ENCODE data around the gene HK1.
"Not testable (repeated sequence)": the region's sequence is repeated elsewhere in the genome, so short reads cannot be mapped to it uniquely, and the experiment has no call there.

Gene HK1

GRCh38 chr10:69254877-69255276, 23.4 kb upstream of the HK1 start:
- no peak for DNase-seq (ENCODE audit: low spot score)

- DNase-seq (ENCODE audit: low spot score), result no peak
Measured at GRCh38 chr10:69259547-69260243, 18.6 kb upstream of the HK1 start.

- no peak for DNase-seq (ENCODE audit: low spot score)
Measured at GRCh38 chr10:69261184-69261583, 17.1 kb upstream of the HK1 start.

GRCh38 chr10:69262292-69262751, 16.0 kb upstream of the HK1 start:
- DNase-seq (ENCODE audit: low spot score), result no peak

- DNase-seq (ENCODE audit: low spot score), result no peak
Measured at GRCh38 chr10:69265521-69265920, 12.8 kb upstream of the HK1 start.

- no peak for DNase-seq (ENCODE audit: low spot score)
Measured at GRCh38 chr10:69268761-69269416, 9.4 kb upstream of the HK1 start.

GRCh38 chr10:69269761-69270160, 8.5 kb upstream of the HK1 start:
- DNase-seq (ENCODE audit: low spot score), result no peak

- no peak for DNase-seq (ENCODE audit: low spot score)
Measured at GRCh38 chr10:69270990-69271389, 7.3 kb upstream of the HK1 start.

- peak; percentile 3 for DNase-seq (ENCODE audit: low spot score)
Measured at GRCh38 chr10:69272624-69273023, 5.7 kb upstream of the HK1 start.

- DNase-seq (ENCODE audit: low spot score), result no peak
Measured at GRCh38 chr10:69275444-69275843, 2.9 kb upstream of the HK1 start.

GRCh38 chr10:69276503-69276902, 1.8 kb upstream of the HK1 start:
- no peak for DNase-seq (ENCODE audit: low spot score)

- DNase-seq (ENCODE audit: low spot score), result no peak
Measured at GRCh38 chr10:69279110-69279509, 814 bp downstream of the HK1 start.

GRCh38 chr10:69281507-69282413, 3.5 kb downstream of the HK1 start:
- no peak for DNase-seq (ENCODE audit: low spot score)

- DNase-seq (ENCODE audit: low spot score), result not testable (repeated sequence)
Measured at GRCh38 chr10:69284402-69284801, 6.1 kb downstream of the HK1 start.

- no peak for DNase-seq (ENCODE audit: low spot score)
Measured at GRCh38 chr10:69285699-69286098, 7.4 kb downstream of the HK1 start.

GRCh38 chr10:69287181-69287580, 8.9 kb downstream of the HK1 start:
- no peak for DNase-seq (ENCODE audit: low spot score)

GRCh38 chr10:69290993-69291392, 12.7 kb downstream of the HK1 start:
- DNase-seq (ENCODE audit: low spot score), result no peak

GRCh38 chr10:69292459-69292858, 14.2 kb downstream of the HK1 start:
- no peak for DNase-seq (ENCODE audit: low spot score)

- DNase-seq (ENCODE audit: low spot score), result no peak
Measured at GRCh38 chr10:69295027-69295636, 16.8 kb downstream of the HK1 start.

- DNase-seq (ENCODE audit: low spot score), result no peak
Measured at GRCh38 chr10:69303632-69304051, 25.3 kb downstream of the HK1 start.

GRCh38 chr10:69306421-69306820, 28.1 kb downstream of the HK1 start:
- no peak for DNase-seq (ENCODE audit: low spot score)

- DNase-seq (ENCODE audit: low spot score), result no peak
Measured at GRCh38 chr10:69307434-69307833, 29.1 kb downstream of the HK1 start.

Measured in COLO829 (cell line).